Cerebellar cortex (tissue), 1 donor: ENCODE measurements around the gene POLR2J2.
"Not testable (repeated sequence)": the region's sequence is repeated elsewhere in the genome, so short reads cannot be mapped to it uniquely, and the experiment has no call there.

Experiments used
- DNase-seq: peaks from one replicate; pipeline ENCODE4 v3.0.0-alpha.2; 2015; ENCODE audit warnings: low spot score

POLR2J2 gene

GRCh38 chr7:102671166-102671955 lies at the start of gene POLR2J2:
TSS of gene POLR2J2 (minus strand) at chr7:102671663. CDS start at chr7:102671601, 62 bp downstream.
- not testable (repeated sequence) for DNase-seq

DNA sequence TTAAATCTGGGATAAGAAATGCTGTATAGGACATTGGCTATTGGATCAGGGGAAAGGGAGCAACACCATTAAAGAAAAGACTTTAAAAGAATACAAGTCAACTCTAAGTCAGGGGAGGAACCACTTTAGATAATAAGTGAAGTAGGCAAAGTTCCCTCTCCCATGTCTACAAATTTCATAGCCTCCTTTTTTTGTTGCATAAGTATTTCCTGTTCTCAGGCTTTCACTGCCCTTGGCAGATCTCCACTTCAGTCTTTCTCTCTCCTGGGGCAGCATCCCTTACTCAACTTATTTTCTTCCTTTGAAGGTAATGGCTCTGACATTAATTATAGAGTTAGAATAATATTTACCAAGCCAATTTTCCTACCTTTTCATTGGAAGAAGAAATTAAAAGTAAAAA lies 47.0 kb upstream of the POLR2J2 start:
- not testable (repeated sequence) for DNase-seq

GRCh38 chr7:102715718-102716117 lies 44.3 kb upstream of the POLR2J2 start:
- not testable (repeated sequence) for DNase-seq

GRCh38 chr7:102714774-102715522 lies 43.5 kb upstream of the POLR2J2 start:
- not testable (repeated sequence) for DNase-seq

DNA sequence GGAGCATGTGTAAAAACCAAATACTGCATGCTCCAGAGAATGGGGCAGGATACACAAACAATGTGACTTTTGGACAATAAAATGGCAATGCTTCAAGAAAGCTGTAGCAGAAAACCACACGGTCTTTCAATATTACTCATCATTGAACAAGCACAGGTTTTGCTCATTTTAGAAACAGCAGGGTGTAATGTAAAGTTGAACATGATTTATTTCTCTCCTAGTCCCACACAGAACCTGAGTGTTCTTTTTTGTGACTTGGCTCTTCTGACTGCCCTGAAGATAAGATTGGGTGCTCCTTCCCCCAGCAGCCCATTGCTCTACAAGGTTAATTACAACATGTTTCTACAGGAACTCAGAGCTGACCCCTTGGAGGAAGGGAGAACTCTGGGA lies 42.2 kb upstream of the POLR2J2 start:
- DNase-seq: not testable (repeated sequence)

- DNase-seq: not testable (repeated sequence)
These were observed 41.7 kb upstream of the POLR2J2 start for GRCh38 chr7:102713011-102713690.

DNA sequence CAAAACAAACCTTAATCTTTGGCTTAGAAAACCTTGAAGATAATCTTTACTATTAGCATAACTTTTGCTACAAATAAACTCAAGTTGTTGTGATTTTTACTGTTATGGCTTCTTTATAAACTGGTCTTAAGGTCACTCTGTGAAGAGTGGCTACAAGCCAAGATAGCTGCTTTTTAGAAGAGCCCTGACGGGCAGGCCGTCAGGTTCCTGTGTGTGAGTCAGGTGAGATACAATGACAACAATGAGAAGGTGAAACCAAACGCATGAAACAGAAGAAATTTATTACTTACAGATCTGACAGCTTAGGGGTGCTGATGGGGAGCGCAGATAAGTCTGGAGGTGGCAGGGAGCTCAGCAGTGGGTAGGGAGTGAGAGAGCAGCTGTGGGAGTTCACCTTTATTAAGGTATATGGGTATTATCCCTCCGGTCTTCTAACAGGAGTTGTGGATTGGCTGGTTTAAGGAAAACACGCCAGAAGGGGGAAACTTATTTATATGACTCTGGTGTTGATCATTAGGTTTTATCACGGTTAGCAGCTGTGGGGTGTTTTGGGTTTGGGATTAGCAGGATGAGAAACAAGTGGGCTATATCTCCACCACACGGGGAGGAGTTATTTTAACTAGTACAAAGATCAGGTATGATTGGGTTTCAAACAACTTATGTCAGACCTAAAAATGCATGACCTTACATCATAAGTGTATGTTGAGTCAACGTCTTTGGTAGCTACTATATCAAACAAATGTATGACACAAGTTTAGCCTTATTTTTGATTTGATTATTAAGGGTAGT lies 27.7 kb upstream of the POLR2J2 start:
- not testable (repeated sequence) for DNase-seq

- DNase-seq: not testable (repeated sequence)
These were observed 26.4 kb upstream of the POLR2J2 start for GRCh38 chr7:102697642-102698512.

DNA sequence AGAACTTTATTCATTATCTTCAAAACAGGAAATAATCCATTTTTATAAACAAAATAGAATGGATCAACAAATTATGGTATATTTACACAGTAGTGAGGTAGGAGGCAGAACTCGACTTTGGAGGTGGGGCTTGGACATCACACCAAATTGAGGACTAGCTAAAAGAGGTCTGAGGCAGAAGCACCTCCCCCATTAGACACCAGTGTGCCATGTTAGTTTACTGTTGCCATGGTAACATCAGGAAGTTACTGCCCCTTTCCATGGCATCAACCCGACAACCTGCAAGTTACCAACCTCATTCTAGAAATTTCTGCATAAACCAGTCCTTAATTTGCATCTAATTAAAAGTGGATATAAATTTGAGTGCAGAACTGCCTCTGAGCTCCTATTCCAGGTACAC lies 24.5 kb upstream of the POLR2J2 start:
- DNase-seq: not testable (repeated sequence)

DNA sequence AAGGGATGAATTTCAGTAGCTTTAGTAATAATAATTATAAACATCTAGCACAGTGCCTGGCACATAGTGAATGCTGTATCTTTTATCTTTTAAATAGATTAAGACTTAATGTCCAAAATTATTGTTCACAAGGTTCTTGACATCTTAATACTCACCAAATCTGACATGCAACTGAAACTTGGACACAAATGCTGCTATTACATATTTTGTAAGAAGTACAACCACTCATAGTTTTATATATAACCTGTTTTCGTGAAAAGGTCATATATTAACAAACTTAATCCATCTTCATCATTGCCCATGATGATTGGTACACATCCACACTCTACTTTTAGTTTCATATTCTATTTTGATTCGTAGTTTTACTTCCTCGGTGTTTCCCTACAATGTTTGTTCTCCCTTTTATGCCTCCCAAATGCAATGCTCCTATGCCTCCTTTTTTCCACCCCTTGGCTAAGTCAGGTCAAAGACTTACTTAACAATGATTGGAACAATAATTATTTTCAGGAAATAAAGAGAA lies 23.6 kb upstream of the POLR2J2 start:
- DNase-seq: not testable (repeated sequence)

DNA sequence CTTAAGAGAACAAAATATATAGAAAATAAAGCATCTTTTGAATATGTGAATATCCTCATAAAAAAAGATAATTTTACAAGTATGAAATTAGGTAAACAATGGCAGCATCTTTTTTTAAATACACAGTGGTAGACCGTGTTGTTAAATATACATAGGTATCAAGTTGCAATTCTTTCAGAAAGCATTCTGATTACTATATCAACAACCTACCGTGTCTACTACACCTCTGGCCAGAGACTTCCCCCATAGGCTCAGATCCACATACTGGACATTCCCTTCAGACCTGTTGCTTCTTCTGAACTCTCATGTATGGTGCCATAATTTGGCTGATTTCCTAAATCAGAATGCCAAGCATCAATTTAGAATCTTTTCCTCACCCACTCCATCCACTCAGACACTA lies 22.5 kb upstream of the POLR2J2 start:
- DNase-seq: not testable (repeated sequence)

DNA sequence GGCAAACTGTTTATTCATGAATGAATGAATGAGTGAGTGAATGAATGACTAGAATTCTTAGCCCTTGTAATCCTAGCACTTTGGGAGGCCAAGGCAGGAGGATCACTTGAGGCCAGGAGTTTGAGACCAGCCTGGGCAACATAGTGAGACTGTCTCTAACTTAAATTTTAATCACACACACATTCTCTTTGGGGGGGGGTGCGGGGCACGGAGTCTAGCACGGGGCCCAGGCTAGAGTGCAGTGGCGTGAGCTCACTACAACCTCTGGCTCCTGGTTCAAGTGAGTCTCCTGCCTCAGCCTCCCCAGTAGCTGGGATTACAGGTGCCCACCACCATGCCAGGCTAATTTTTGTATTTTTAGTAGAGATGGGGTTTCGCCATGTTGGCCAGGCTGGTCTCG lies 19.1 kb upstream of the POLR2J2 start:
- DNase-seq: not testable (repeated sequence)

DNA sequence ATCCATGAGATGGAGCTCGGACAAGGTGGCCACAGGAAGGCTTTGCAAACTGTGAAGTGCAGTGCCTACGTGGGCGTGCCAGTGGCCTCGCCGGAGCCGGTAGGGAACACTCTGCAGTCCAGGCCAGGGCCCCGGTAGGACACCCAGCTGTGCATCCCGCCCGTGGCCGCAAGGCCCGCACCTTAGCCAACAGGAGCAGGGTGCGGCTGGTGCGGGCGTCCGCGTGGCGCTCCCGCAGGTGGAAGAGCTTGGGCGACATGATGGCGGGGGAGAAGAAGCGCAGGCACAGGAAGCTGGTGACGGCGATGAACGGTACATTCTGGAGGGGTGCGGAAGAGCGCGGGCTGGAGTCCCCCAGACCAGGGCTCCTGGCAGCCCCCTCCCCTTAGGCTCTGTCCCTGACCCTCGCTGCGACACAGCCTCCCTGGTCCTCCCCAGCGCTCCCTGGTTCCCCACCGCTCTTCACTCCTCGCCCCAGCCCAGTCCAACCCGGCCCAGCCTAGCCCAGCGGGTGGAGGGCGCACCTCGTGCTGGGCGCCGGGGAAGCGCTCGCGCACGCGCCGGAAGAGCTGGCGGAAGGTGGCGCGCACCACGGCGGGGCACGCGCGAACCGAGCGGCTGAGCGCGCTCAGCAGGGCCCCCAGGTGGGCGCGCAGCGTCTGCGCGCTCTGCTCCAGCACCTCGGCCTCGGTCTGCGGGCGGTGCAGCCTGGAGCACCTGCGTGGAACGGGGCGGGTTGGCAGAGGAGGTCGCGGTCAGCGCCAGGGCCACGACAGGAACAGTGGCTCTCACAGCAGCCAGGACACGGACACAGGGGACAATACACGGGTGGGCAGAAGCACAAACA lies 18.2 kb upstream of the POLR2J2 start:
- not testable (repeated sequence) for DNase-seq

GRCh38 chr7:102688299-102689036 lies 17.0 kb upstream of the POLR2J2 start:
- DNase-seq: not testable (repeated sequence)

DNA sequence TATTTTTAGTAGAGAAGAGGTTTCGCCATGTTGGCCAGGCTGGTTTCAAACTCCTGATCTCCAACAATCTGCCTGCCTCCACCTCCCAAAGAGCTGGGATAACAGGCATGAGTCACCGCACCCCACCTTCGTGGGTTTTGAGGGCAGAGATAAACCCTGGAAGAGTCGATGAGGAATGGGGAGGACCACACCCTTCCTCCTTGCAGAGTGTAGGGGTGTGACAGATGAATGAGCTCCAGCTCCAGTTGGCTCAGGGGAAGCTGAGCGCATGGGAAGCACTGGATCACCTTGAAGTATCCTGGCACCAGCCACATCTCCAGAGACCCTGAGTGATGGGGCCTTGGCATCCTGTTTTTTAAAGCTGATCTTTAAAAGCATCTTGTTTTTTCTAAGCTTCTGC lies 11.1 kb upstream of the POLR2J2 start:
- DNase-seq: not testable (repeated sequence)

DNA sequence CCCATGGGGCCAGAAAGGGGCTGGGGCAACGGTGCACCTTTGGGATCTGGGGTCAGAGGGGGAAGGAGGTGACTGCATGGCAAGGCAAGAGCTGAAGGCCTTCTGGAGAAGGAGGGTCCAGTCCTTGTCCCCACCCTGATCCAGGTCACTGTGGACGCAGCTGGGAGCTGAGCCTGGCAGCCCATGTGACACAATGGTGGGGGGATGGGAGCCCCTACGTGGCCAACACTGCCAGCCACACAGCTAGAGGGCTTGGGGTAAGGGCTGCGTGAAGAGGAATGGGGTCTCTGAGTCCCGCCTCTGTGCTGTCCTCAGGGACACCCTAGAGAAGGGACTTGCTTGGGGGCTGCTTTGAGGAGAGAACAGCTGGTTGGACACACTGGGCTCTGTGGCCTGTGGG lies 9.3 kb upstream of the POLR2J2 start:
- not testable (repeated sequence) for DNase-seq

DNA sequence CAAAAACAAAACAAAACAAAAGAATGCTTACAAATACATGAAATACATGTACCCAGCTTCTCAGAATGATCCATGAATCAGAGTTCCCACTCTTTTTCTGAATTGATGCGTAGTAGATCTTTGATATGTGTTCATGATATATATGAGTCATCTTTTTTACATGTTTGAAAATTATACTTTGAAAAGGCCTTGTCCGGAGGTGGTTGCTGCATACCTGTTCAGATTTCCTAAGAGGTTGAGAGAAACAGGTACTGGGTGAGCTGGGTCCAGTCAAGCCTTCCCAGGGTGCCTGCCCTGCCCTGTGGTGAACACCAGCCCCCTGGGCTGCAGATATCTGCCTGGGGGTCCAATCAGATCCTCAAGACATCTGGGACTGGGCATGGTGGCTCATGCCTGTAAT lies 4.1 kb upstream of the POLR2J2 start:
- DNase-seq: not testable (repeated sequence)

GRCh38 chr7:102673447-102674067 lies 2.1 kb upstream of the POLR2J2 start:
- not testable (repeated sequence) for DNase-seq
